OCI-LY1 (cell line): ENCODE measurements around the gene RNU6-9.

ENCODE experiments used
- H2AFZ ChIP-seq: fragments of 200-600 bp; sonication (generic), shearing (Covaris generic); 2 replicates; pipeline ENCODE4 v1.6.0; 2014; ENCODE audit warnings: antibody characterized with exemption, mild to moderate bottlenecking, low read length
- H3F3A ChIP-seq: fragments of 200-600 bp; sonication (generic), shearing (Covaris generic); 2 replicates; pipeline ENCODE4 v1.6.0; 2014; ENCODE audit warnings: mild to moderate bottlenecking, antibody characterized with exemption, low read length, moderate library complexity; ENCODE audit not compliant: insufficient read depth
- H3K27ac ChIP-seq: fragments of 200-600 bp; sonication (generic); 2 replicates; pipeline ENCODE4 v1.5.1; 2014; ENCODE audit warnings: low read length, mixed run types, mild to moderate bottlenecking, low read depth; ENCODE audit not compliant: poor library complexity, severe bottlenecking
- H3K27me3 ChIP-seq: fragments of 200-600 bp; sonication (generic); 2 replicates; pipeline ENCODE4 v1.6.0; 2014; ENCODE audit warnings: antibody characterized with exemption, mild to moderate bottlenecking, low read length, moderate library complexity; ENCODE audit not compliant: insufficient read depth
- H3K36me3 ChIP-seq: fragments of 200-600 bp; sonication (generic); 2 replicates; pipeline ENCODE4 v1.6.1; 2014; ENCODE audit warnings: mild to moderate bottlenecking, antibody characterized with exemption, low read length, moderate library complexity, mixed read lengths; ENCODE audit not compliant: insufficient read depth
- H3K4me1 ChIP-seq: fragments of 200-600 bp; sonication (generic); 2 replicates; pipeline ENCODE4 v1.5.1; 2014; ENCODE audit warnings: mild to moderate bottlenecking, low read length, moderate library complexity; ENCODE audit not compliant: insufficient read depth, severe bottlenecking
- H3K4me2 ChIP-seq: fragments of 200-600 bp; sonication (generic), shearing (Covaris generic); 2 replicates; pipeline ENCODE4 v1.6.1; 2014; ENCODE audit warnings: low read length
- H3K4me3 ChIP-seq: fragments of 200-600 bp; sonication (generic); 2 replicates; pipeline ENCODE4 v1.5.1; 2014; ENCODE audit warnings: low read length, low read depth, mild to moderate bottlenecking, mixed read lengths; ENCODE audit not compliant: poor library complexity, severe bottlenecking
- H3K79me2 ChIP-seq: fragments of 200-600 bp; shearing (Covaris generic); 2 replicates; pipeline ENCODE4 v1.6.1; 2016; ENCODE audit warnings: mixed run types, low read length, mixed read lengths; ENCODE audit not compliant: insufficient read depth
- H3K9ac ChIP-seq: fragments of 200-600 bp; sonication (generic), shearing (Covaris generic); 2 replicates; pipeline ENCODE4 v1.6.1; 2014; ENCODE audit warnings: mild to moderate bottlenecking, low read length, mixed read lengths
- H3K9me2 ChIP-seq: fragments of 200-600 bp; sonication (generic), shearing (Covaris generic); 2 replicates; pipeline ENCODE4 v1.6.1; 2014; ENCODE audit warnings: low read depth, mild to moderate bottlenecking, low read length, mixed read lengths
- H3K9me3 ChIP-seq: fragments of 200-600 bp; shearing (Covaris generic); 2 replicates; pipeline ENCODE4 v1.6.1; 2014; ENCODE audit warnings: low read length, mixed read lengths
- H4K20me1 ChIP-seq: fragments of 200-600 bp; sonication (generic), shearing (Covaris generic); 2 replicates; pipeline ENCODE4 v1.6.0; 2016; ENCODE audit warnings: mild to moderate bottlenecking, low read length; ENCODE audit not compliant: insufficient read depth
- EZH2 ChIP-seq: fragments of 200-600 bp; sonication (generic), shearing (Covaris generic); IDR thresholded peaks from 2 replicates; pipeline ENCODE4 v1.8.0; 2017; ENCODE audit warnings: borderline replicate concordance, mixed run types, mild to moderate bottlenecking, antibody characterized with exemption, low read length, moderate library complexity, mixed read lengths
- TF ChIP-seq, protein P1 (sequence below): fragments of 200-600 bp; sonication (generic), shearing (Covaris generic); IDR thresholded peaks from 2 replicates; pipeline ENCODE4 v1.5.1; 2017; ENCODE audit warnings: mild to moderate bottlenecking, antibody characterized with exemption, low read length, moderate library complexity, mixed read lengths

RNU6-9 gene

DNA sequence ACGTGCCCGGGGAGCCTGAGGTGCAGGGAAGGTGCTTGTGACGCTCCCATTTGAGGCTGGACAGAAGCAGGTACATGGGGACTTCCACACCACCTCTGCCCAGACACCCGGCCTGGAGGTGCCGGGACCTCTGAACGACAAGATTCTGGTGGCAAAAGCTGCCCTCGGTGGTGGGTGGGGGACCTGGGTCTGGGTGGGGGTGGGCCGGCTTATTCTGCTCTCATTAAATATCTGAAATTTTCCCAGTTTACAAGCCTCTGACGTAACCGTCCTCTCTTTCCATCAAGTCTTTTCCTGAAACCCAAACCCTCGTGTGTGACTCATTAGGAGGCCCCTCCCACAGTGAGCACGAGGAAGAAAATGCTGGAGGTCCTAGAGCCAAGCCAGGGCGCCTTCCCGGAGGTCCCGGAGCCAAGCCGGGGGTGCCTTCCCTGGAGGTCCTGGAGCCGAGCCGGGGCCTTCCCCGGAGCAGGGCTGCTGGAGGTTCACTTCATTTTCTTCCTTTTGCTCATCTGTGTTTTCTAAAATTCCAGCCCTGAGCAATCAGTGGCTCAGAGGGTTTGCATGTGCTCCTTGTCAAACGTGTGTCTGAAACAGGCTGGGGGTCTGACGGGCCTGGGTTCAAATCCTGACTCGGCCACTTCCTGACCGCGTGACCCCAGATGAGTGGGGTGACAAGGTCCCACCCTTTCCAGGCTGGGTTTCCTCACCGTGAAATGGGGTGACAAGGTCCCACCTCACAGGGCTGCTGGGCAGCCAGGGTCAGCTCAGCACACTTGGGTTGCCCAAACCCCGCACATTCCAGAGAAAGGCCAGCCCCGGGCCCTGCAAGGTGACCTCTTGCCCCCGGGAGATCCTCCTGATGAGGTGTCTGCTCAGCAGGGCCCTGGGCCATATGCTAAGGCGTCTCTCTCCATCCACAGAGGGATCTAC, 23.8 kb upstream of the RNU6-9 start:
- Histone ChIP-seq H2AFZ (no peak overlapping the region), H3K4me1 (peaks cover 17% of the 10 kb centered on the region), H3K36me3 (peaks cover 26% of the 10 kb centered on the region), H3K27me3 (no peaks in the 10 kb centered on the region), H3K27ac (no peak overlapping the region), H3K79me2 (no peaks in the 10 kb centered on the region), H3F3A (no peaks in the 10 kb centered on the region), H3K9ac (no peak overlapping the region), H3K9me2 (no peaks in the 10 kb centered on the region), H3K4me2 (no peak overlapping the region), H4K20me1 (no peaks in the 10 kb centered on the region), H3K9me3 (no peaks in the 10 kb centered on the region), H3K4me3 (no peak overlapping the region)
- TF ChIP-seq, protein P1, sequence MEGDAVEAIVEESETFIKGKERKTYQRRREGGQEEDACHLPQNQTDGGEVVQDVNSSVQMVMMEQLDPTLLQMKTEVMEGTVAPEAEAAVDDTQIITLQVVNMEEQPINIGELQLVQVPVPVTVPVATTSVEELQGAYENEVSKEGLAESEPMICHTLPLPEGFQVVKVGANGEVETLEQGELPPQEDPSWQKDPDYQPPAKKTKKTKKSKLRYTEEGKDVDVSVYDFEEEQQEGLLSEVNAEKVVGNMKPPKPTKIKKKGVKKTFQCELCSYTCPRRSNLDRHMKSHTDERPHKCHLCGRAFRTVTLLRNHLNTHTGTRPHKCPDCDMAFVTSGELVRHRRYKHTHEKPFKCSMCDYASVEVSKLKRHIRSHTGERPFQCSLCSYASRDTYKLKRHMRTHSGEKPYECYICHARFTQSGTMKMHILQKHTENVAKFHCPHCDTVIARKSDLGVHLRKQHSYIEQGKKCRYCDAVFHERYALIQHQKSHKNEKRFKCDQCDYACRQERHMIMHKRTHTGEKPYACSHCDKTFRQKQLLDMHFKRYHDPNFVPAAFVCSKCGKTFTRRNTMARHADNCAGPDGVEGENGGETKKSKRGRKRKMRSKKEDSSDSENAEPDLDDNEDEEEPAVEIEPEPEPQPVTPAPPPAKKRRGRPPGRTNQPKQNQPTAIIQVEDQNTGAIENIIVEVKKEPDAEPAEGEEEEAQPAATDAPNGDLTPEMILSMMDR: no peak
- no peak for TF ChIP-seq EZH2

DNA sequence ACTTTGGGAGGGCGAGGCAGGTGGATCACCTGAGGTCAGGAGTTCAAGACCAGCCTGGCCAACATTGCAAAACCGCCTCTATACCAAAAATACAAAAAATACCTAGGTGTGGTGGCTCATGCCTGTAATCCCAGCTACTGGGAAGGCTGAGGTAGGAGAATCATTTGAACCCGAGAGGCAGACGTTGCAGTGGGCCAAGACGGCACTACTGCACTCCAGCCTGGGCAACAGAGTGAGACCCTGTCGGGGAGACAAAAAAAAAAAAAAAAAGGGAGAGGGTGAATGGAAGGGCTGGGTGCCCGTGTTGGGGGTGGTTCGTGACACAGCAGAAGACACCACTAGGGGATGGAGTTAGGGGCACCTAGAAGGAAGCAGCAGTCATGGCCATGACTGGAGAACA, 23.0 kb upstream of the RNU6-9 start:
- Histone ChIP-seq H3K79me2 (no peaks in the 10 kb centered on the region), H3K27ac (no peak overlapping the region), H3K4me1 (peaks cover 17% of the 10 kb centered on the region), H3F3A (no peaks in the 10 kb centered on the region), H3K27me3 (no peaks in the 10 kb centered on the region), H3K9ac (no peak overlapping the region), H4K20me1 (no peaks in the 10 kb centered on the region), H3K9me3 (no peaks in the 10 kb centered on the region), H3K36me3 (peaks cover 26% of the 10 kb centered on the region), H2AFZ (no peak overlapping the region), H3K4me2 (no peak overlapping the region), H3K9me2 (no peaks in the 10 kb centered on the region), H3K4me3 (no peak overlapping the region)
- TF ChIP-seq, protein P1: no peak
- TF ChIP-seq EZH2: no peak

DNA sequence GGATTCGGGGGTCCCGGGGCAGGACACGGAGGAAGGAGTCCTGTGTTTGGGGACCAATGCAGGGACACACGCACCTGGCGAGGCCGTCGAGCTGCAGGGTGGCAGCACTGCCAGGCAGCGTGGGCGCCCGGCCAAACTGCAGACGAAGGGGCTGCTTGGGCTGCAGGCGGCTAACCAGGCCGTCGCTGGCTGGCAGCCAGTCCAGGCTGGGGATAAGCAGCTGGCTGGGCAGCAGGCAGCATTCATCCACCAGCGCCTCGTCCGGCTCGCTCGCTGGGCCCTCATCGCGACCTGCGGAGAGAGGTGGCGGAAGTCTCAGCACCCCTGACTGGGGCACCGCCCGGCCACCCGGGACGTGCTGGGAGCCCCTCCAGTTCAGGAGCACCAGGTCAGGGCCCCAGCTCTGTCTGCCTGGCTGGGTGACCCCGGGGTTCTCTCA, 22.3 kb upstream of the RNU6-9 start:
- Histone ChIP-seq H3K36me3 (peaks cover 26% of the 10 kb centered on the region), H3K27me3 (no peaks in the 10 kb centered on the region), H3K79me2 (no peaks in the 10 kb centered on the region), H3K9ac (no peak overlapping the region), H3K9me2 (no peaks in the 10 kb centered on the region), H3K27ac (no peak overlapping the region), H3F3A (no peaks in the 10 kb centered on the region), H2AFZ (no peak overlapping the region), H3K9me3 (no peaks in the 10 kb centered on the region), H3K4me2 (no peak overlapping the region), H4K20me1 (no peaks in the 10 kb centered on the region), H3K4me3 (no peak overlapping the region), H3K4me1 (peaks cover 17% of the 10 kb centered on the region)
- TF ChIP-seq, protein P1: no peak
- no peak for TF ChIP-seq EZH2
